Stimulated activated CD4-positive, alpha-beta T cell treated with anti-CD3 and anti-CD28 coated beads, TNF-alpha, amount 100 ng/mL, for 4 hours (primary cell): Measurements from ENCODE around the gene UNC13C.
"Not testable (repeated sequence)": the region's sequence is repeated elsewhere in the genome, so short reads cannot be mapped to it uniquely, and the experiment has no call there.

ENCODE experiments used
- DNase-seq, 3 experiments: peaks; one replicate each; pipeline ENCODE4 v3.0.0-alpha.2; 2020; ENCODE audit warnings: low read depth in 3 of 3

UNC13C gene

GRCh38 chr15:54304321-54304720 is 326.1 kb downstream of the UNC13C start:
- no peak for DNase-seq

DNA sequence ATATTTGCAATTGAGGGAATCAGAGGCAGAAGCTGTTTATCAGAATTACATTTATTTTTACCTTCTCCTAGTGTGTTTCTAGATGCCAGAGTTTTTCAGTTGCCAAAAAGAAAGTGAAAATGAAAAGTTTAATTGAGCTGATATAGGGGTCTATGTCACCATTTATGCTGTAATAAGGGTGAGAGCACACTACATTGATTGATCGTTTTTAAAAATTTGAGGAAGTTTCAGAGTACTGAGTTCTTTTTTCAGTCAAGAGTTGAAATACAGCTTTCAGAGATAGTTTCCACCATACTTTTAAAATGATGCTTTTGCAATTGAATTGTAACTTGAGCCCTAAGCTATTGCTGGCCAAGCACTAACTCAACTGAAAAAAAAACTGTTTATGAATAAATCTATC is 326.9 kb downstream of the UNC13C start:
- DNase-seq = no peak

DNA sequence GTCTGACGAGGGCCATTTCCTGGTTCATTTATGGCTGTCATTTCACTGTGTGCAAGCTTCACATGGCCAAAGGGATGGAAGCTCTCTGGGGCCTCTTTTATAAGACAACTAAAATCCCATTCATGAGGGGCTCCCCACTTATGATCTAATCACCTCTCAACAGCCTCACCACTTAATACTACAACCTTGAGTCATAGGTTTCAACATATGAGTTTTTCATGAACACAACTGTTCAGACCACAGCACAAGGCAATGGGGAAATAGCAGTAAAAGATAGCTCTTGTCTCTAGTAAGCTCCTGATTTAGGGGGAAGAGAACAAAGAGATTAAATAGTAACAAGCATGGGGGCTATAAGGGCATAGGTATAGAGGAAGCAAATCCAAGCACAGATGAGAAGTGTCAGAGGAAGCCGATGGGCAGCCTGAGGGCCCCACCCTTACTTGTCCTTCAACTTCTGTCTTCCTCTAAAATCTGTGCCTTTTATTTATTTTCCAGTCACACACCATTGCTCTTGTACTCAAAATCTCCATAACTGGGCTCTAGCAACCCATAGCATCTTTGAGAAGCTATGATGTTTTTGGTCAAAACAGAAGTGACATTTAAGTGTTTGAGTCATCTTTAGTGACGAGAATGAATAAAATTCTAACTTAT is 329.1 kb downstream of the UNC13C start:
- DNase-seq = no peak

GRCh38 chr15:54307926-54308325 is 329.7 kb downstream of the UNC13C start:
- DNase-seq = no peak

- no peak for DNase-seq
Measured at GRCh38 chr15:54312528-54312927, 334.3 kb downstream of the UNC13C start.

- no peak for DNase-seq
Measured at GRCh38 chr15:54321426-54321825, 343.2 kb downstream of the UNC13C start.

- no peak for DNase-seq
Measured at GRCh38 chr15:54322341-54322740, 344.1 kb downstream of the UNC13C start.

- no peak for DNase-seq
Measured at GRCh38 chr15:54345301-54345700, 367.1 kb downstream of the UNC13C start.

GRCh38 chr15:54345827-54346226 is 367.6 kb downstream of the UNC13C start:
- DNase-seq = no peak

DNA sequence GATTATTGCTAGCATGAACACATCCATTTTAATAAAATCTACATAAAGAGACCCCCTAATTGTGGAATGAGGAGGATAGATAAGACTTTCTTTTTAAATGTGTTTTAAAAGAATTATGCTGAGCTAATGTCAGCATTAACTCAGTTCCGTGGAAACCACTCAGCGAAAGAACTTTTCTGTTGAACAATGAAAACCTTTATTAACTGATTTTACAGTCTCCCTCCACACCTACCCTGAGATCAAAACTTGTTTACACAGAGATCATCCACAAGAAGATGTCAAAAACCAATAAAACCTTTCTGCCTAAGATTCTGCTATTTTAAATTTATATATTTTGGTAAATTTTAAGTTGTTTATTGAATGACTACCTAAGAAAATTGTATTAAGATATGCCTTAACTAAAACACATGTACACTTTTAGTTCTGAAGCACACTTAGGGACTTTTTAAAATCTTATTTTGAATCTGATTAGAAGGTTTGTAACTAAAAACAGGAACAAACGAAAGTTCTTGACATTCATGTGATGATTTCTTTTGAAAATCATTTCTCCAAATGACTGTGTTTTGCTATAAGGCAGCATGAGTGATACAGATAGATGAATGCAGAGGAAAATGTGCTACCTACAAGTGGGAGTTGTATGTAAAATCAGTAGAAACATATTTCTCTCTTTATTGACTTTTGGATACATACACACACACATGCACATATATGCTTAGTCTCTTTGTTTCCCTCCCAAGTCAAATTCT is 369.0 kb downstream of the UNC13C start:
- no peak for DNase-seq

DNA sequence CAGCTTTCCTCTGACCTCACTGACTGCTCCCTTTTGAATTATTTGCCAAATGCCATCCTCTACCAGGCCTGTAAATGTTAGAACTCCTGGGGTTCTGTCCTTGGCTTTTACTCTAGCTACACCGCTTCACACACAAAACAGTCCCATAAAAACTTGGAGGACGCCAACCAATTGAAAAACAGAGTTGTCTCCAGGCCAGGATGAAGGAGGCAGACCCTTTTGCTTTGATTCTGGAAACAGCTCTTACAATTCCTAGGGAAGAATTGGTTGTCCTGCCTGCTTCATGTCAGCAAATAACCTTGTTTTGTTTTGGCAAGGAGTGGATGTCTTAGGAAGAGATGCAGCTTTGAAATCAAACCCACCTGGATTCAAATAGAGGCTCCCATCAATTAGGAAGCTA is 375.5 kb downstream of the UNC13C start:
- DNase-seq = no peak

DNA sequence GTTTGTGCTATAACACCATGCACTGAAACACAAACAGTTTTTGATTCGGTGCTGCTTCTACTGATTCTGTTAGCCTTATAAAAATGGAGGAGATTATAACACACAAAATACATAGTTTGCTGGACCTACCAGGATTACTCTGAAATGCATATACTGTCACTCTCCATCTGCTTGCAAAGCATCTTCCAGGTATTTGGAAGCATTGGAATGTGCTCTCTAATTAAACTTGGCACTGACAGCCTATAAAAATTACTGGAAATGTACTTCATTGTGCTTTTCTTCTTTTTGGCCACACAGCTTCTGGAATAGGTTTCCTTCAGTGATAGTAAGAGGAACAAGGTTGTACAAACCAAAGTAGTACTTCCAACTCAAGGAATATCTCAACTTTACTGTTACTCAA is 376.1 kb downstream of the UNC13C start:
- DNase-seq = no peak

DNA sequence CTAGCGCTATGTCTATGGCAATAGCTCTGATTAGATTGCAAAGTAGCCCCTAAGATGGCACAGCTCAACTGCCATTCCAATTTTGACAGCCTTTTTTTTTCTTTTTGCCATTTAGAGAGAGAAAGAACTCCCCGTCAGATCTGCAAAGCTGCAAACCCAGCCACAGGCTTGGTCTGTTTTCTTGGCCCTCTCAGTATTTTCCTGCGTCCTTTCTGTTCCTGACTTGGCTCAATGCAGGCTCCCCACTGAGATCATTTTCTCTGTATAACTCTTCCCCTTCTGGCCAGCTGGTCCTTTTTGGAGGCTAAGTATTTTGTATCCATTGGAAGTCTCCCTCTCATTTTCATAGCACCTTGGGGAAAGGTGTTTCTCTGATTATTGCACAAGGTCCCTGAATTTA is 386.7 kb downstream of the UNC13C start:
- no peak for DNase-seq

- DNase-seq = no peak
Measured at GRCh38 chr15:54373332-54373731, 395.1 kb downstream of the UNC13C start.

GRCh38 chr15:54374184-54374952 is 396.1 kb downstream of the UNC13C start:
- no peak for DNase-seq

DNA sequence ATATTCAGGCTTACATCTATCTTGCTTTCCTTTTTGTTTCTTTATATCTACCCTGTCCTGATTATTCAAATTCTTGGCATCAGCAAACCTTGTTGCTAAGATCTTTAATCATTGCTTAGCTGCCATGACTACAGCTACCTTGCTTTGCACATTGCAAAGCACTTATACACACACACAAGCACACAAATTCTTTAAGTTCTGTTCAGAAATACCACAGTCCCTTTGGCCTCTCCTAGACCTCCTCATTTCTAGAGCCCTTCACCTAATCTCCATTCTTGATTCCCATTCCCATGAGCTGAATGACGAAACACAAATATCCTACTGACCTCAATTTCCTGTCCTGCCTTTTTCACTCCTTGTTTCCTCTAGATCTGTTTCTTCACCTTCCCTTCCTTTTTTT is 409.6 kb downstream of the UNC13C start:
- no peak for DNase-seq

DNA sequence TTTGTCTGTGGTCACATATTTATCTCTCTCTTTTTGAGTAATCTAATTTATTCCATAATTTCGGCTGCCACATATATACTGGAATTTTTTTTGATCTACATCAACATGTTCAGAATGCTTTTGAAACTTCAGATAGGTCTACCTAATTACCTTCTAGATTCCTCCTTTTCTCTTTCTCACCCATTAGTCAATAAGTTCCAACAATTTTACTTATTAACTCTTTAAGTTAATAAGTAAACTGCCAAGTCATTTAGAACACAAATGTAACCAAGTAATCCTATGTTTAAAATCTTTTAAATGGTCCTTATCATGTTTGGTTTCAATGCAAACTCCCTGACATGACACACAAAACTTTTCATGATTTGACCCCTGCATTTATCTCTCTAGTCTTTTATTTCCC is 410.5 kb downstream of the UNC13C start:
- DNase-seq = no peak

- DNase-seq = no peak
Measured at GRCh38 chr15:54410481-54410880, 432.2 kb downstream of the UNC13C start.

GRCh38 chr15:54424171-54424570 is 445.9 kb downstream of the UNC13C start:
- no peak for DNase-seq

GRCh38 chr15:54428596-54428995 is 450.4 kb downstream of the UNC13C start:
- DNase-seq = no peak

GRCh38 chr15:54450288-54450687 is 472.0 kb downstream of the UNC13C start:
- DNase-seq = not testable (repeated sequence)

DNA sequence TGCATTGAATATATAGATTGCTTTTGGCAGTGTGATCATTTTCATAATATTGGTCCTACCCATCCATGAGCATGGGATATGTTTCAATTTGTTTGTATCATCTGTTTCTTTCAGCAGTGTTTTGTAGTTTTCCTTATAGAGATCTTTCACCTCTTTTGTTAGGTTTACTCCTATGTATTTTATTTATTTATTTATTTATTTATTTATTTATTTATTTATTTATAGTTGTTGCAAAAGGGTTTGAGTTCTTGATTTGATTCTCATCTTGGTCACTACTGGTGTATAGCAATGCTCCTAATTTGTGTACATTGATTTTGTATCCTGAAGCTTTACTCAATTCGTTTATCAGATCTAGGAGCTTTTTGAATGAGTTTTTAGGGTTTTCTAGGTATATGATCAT is 478.2 kb downstream of the UNC13C start:
- no peak for DNase-seq

DNA sequence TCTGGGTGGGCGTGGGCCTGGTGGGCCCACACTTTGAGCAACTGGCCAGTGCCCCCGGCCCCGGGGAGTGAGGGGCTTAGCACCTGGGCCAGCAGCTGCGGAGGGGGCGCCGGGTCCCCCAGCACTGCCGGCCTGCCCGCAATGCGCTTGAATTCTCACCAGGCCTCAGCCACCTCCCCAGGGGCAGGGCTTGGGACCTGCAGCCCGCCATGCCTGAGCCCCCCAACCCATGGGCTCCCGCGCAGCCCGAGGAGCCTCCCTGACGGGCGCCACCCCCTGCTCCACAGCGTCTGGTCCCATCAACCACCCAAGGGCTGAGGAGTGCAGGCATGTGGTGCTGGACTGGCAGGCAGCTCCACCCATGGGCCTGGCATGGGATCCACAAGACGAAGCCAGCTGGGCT is 484.3 kb downstream of the UNC13C start:
- DNase-seq = no peak
